CD14-positive monocyte (primary cell): ENCODE measurements around the gene ELMO1. TPM values are rescaled to one million over a fixed set of nuclear protein-coding genes. Genes with fewer than 3 reads are reported as not detected.

ENCODE experiments used
- DNase-seq, 3 donors: peaks; one replicate each; pipeline ENCODE4 v3.0.0-alpha.2; 2011 to 2022
- H2AFZ ChIP-seq: 2 replicates; pipeline ENCODE4 v1.6.0; 2012; ENCODE audit warnings: mild to moderate bottlenecking, low read depth, low read length, inconsistent platforms; ENCODE audit not compliant: insufficient read depth, poor library complexity, severe bottlenecking
- H3K27ac ChIP-seq, 2 donors: 1 replicate in 1 of 2; 2 replicates in 1 of 2; pipeline ENCODE4 v1.5.1; 2012 to 2013; ENCODE audit warnings: low read length in 2 of 2, control low read depth in 1 of 2, inconsistent platforms in 1 of 2, low read depth in 1 of 2, mild to moderate bottlenecking in 1 of 2
- H3K27me3 ChIP-seq, 2 donors: one replicate each; pipeline versions ENCODE4 v1.6.0 to v1.6.1; 2011 to 2013; ENCODE audit warnings: low read length in 2 of 2; ENCODE audit not compliant: control insufficient read depth in 2 of 2, insufficient read depth in 2 of 2
- H3K36me3 ChIP-seq, 2 donors: replicated peaks in 1 of 2; 1 replicate in 1 of 2; 2 replicates in 1 of 2; pipeline versions ENCODE4 v1.5.1 to v1.6.1; 2012 to 2013; ENCODE audit warnings: low read length in 2 of 2, control low read depth in 1 of 2, inconsistent platforms in 1 of 2, mild to moderate bottlenecking in 1 of 2; ENCODE audit not compliant: insufficient read depth in 2 of 2, control insufficient read depth in 1 of 2
- H3K4me1 ChIP-seq, 2 donors: 1 replicate in 1 of 2; 2 replicates in 1 of 2; pipeline versions ENCODE4 v1.5.1 to v1.6.1; 2012 to 2013; ENCODE audit warnings: low read length in 2 of 2, control low read depth in 1 of 2, inconsistent platforms in 1 of 2, mild to moderate bottlenecking in 1 of 2, moderate library complexity in 1 of 2; ENCODE audit not compliant: insufficient read depth in 2 of 2, control insufficient read depth in 1 of 2
- H3K4me2 ChIP-seq: replicated peaks from 2 replicates; pipeline ENCODE3; 2012; ENCODE audit warnings: low read length, moderate library complexity, mild to moderate bottlenecking; ENCODE audit not compliant: poor library complexity, severe bottlenecking; ENCODE audit errors: extremely low read depth
- H3K4me3 ChIP-seq, 3 experiments: fragments of 200-600 bp in 1 of 3; sonication (generic) in 1 of 3; replicated peaks in 1 of 3; 1 replicate in 2 of 3; 2 replicates in 1 of 3; pipeline ENCODE4 v1.5.1; 2011 to 2013; ENCODE audit warnings: low read length in 3 of 3, mild to moderate bottlenecking in 3 of 3, control low read depth in 2 of 3, low read depth in 2 of 3, inconsistent platforms in 1 of 3, moderate library complexity in 1 of 3
- H3K79me2 ChIP-seq: 2 replicates; pipeline ENCODE4 v1.6.0; 2012; ENCODE audit warnings: mild to moderate bottlenecking, control low read depth, inconsistent platforms, low read length, moderate library complexity; ENCODE audit not compliant: insufficient read depth
- H3K9ac ChIP-seq: 2 replicates; pipeline ENCODE4 v1.6.0; 2017; ENCODE audit warnings: low read length, mild to moderate bottlenecking; ENCODE audit not compliant: insufficient read depth, poor library complexity, severe bottlenecking
- H3K9me3 ChIP-seq, 2 donors: replicated peaks in 1 of 2; 1 replicate in 1 of 2; 2 replicates in 1 of 2; pipeline versions ENCODE4 v1.5.1 to v1.6.1; 2012 to 2013; ENCODE audit warnings: low read length in 2 of 2, control low read depth in 1 of 2; ENCODE audit not compliant: control insufficient read depth in 1 of 2, insufficient read depth in 1 of 2
- H4K20me1 ChIP-seq: 2 replicates; pipeline ENCODE4 v1.6.0; 2012; ENCODE audit warnings: mild to moderate bottlenecking, low read length, control low read depth, moderate library complexity; ENCODE audit not compliant: insufficient read depth
- H3K27ac Mint-ChIP-seq, 7 donors: one replicate each; pipeline ENCODE4 v1.8.0; 2020; ENCODE audit warnings: mild to moderate bottlenecking in 7 of 7, mixed read lengths in 7 of 7, moderate library complexity in 6 of 7, inconsistent platforms in 2 of 7
- H3K27me3 Mint-ChIP-seq, 3 donors: one replicate each; pipeline ENCODE4 v1.8.0; 2021 to 2022; ENCODE audit warnings: low read depth in 3 of 3, mild to moderate bottlenecking in 3 of 3, mixed read lengths in 3 of 3, moderate library complexity in 3 of 3, inconsistent platforms in 1 of 3
- H3K36me3 Mint-ChIP-seq, 2 donors: one replicate each; pipeline ENCODE4 v1.8.0; 2020; ENCODE audit warnings: mixed read lengths in 2 of 2, inconsistent platforms in 1 of 2, mild to moderate bottlenecking in 1 of 2
- H3K4me1 Mint-ChIP-seq: one replicate; pipeline ENCODE4 v1.8.0; 2020; ENCODE audit warnings: mild to moderate bottlenecking, mixed read lengths
- H3K4me3 Mint-ChIP-seq, 2 donors: one replicate each; pipeline ENCODE4 v1.8.0; 2020; ENCODE audit warnings: mild to moderate bottlenecking in 2 of 2, mixed read lengths in 2 of 2, moderate library complexity in 1 of 2
- H3K9me3 Mint-ChIP-seq, 7 donors: one replicate each; pipeline ENCODE4 v1.8.0; 2020 to 2022; ENCODE audit warnings: mixed read lengths in 7 of 7, mild to moderate bottlenecking in 6 of 7, moderate library complexity in 6 of 7, inconsistent platforms in 2 of 7
- WGBS: methylation state at CpG from one replicate; pipeline ENCODE4 v1.1.5; 2013; ENCODE audit warnings: missing lambda C conversion rate; ENCODE audit not compliant: insufficient coverage; 5-methylcytosine and 5-hydroxymethylcytosine counted together
- intact Hi-C, 2 donors: fragments of 100-400 bp; cut with micrococcal nuclease; formaldehyde crosslinking; loops; one replicate each; pipeline versions ENCODE4 v1.15.0 to v1.15.1; 2023
- polyA plus RNA-seq, 3 donors: library from polyadenylated mRNA; depleted of rRNA in 1 of 3; unstranded in 2 of 3; stranded (reverse) in 1 of 3; fragments of 300-500 nt in 2 of 3; fragments of >200 nt in 1 of 3; fragmentation: Illumina TruSeq in 2 of 3; gene quantifications; 1 replicate in 2 of 3; 2 replicates in 1 of 3; pipeline ENCODE4 v1.2.3, GENCODE V29; 2012 to 2021
- TF ChIP-seq, protein P1 (sequence below): fragments of 200-600 bp; IDR thresholded peaks from one replicate; pipeline ENCODE4 v1.8.0; 2022; ENCODE audit warnings: antibody characterized with exemption, mild to moderate bottlenecking

The ELMO1 gene
- polyA plus RNA-seq, 3 donors, result 46.6 to 50.2 (median 46.7) TPM

DNA sequence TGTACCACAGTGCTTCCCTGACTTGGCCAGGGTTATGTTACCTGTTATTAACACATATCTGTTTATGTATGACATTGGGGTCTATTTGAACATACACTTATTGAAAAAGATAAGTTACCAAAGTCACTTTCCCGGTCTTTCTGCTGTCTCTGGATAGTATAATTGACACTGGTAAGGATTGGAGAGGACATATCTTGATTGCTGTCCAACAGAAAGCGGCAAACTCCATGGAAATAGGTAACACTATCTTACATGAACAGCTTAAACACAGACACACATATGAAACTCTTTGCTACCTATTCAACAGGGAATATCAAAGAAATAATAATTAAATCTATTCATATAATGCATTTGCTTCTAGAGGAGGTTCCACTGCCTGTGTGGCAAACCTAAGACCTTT, 441.9 kb downstream of the ELMO1 start:
- no peak for DNase-seq
- Mint-ChIP-seq H3K27ac (no peak overlapping the region), H3K4me3 (no peak overlapping the region), H3K27me3 (no peaks in the 10 kb centered on the region), H3K4me1 (no peaks in the 10 kb centered on the region), H3K36me3 (peaks cover 51 to 53% of the 10 kb centered on the region in 2 donors), H3K9me3 (peaks cover 0 to 2% (median 0%) of the 10 kb centered on the region in 7 donors)
- no peak overlapping the region for H3K27ac ChIP-seq
- H4K20me1 ChIP-seq, result peaks cover 47% of the 10 kb centered on the region
- no CpG with 5 or more reads among the region's 2 CpGs for WGBS
- H3K4me2 ChIP-seq, result no peak overlapping the region
- H3K27me3 ChIP-seq, result no peaks in the 10 kb centered on the region
- H3K79me2 ChIP-seq, result no peaks in the 10 kb centered on the region
- H3K36me3 ChIP-seq, result peaks cover 23 to 81% of the 10 kb centered on the region in 2 donors
- no peaks in the 10 kb centered on the region for H3K9me3 ChIP-seq
- H3K4me1 ChIP-seq, result no peaks in the 10 kb centered on the region
- no peak overlapping the region for H2AFZ ChIP-seq
- no peak overlapping the region for H3K9ac ChIP-seq
- H3K4me3 ChIP-seq, result no peak overlapping the region
- TF ChIP-seq, protein P1, sequence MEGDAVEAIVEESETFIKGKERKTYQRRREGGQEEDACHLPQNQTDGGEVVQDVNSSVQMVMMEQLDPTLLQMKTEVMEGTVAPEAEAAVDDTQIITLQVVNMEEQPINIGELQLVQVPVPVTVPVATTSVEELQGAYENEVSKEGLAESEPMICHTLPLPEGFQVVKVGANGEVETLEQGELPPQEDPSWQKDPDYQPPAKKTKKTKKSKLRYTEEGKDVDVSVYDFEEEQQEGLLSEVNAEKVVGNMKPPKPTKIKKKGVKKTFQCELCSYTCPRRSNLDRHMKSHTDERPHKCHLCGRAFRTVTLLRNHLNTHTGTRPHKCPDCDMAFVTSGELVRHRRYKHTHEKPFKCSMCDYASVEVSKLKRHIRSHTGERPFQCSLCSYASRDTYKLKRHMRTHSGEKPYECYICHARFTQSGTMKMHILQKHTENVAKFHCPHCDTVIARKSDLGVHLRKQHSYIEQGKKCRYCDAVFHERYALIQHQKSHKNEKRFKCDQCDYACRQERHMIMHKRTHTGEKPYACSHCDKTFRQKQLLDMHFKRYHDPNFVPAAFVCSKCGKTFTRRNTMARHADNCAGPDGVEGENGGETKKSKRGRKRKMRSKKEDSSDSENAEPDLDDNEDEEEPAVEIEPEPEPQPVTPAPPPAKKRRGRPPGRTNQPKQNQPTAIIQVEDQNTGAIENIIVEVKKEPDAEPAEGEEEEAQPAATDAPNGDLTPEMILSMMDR, result no peak
- intact Hi-C loops, result no loop called here

GRCh38 chr7:37000511-37000910, 448.2 kb downstream of the ELMO1 start:
- Histone ChIP-seq H3K27ac (no peak overlapping the region), H3K4me1 (no peaks in the 10 kb centered on the region), H2AFZ (no peak overlapping the region), H3K4me3 (no peak overlapping the region), H3K4me2 (no peak overlapping the region), H3K79me2 (no peaks in the 10 kb centered on the region), H3K9ac (no peak overlapping the region), H3K9me3 (no peaks in the 10 kb centered on the region), H3K36me3 (peaks cover 10 to 45% of the 10 kb centered on the region in 2 donors), H4K20me1 (peaks cover 62% of the 10 kb centered on the region), H3K27me3 (no peaks in the 10 kb centered on the region)
- no peak overlapping the region for H3K27ac Mint-ChIP-seq
- no peaks in the 10 kb centered on the region for H3K27me3 Mint-ChIP-seq
- DNase-seq, result no peak
- TF ChIP-seq, protein P1, result no peak
- peaks cover 22 to 29% of the 10 kb centered on the region in 2 donors for H3K36me3 Mint-ChIP-seq
- H3K4me1 Mint-ChIP-seq, result no peaks in the 10 kb centered on the region
- 100% methylated on average over 3 of the region's 5 CpGs for WGBS
- H3K4me3 Mint-ChIP-seq, result no peak overlapping the region
- intact Hi-C loops, result no loop called here
- H3K9me3 Mint-ChIP-seq, result peaks cover 0 to 2% (median 0%) of the 10 kb centered on the region in 7 donors
